ENCODE data around the gene GBX2.
"Not testable (repeated sequence)": the region's sequence is repeated elsewhere in the genome, so short reads cannot be mapped to it uniquely, and the experiment has no call there.

GBX2 gene

GRCh38 chr2:236161531-236161930, 6.7 kb downstream of the GBX2 start:
- Histone ChIP-seq H3K4me1 (ENCODE audit: insufficient read depth, low read length) (peaks cover 55% of the 10 kb centered on the region), H3K27me3 (ENCODE audit: insufficient read depth, low read length) (no peaks in the 10 kb centered on the region)

GRCh38 chr2:236161082-236161462, 7.1 kb downstream of the GBX2 start:
- H3K9me3 ChIP-seq (ENCODE audit: low read length): no peaks in the 10 kb centered on the region
- H3K4me3 ChIP-seq (ENCODE audit: low read length): no peak overlapping the region
- peaks cover 31% of the 10 kb centered on the region for H3K36me3 ChIP-seq (ENCODE audit: insufficient read depth, low read length)
- no peak overlapping the region for H2AFZ ChIP-seq (ENCODE audit: low read depth, low read length)
- no peaks in the 10 kb centered on the region for H3K27me3 ChIP-seq (ENCODE audit: insufficient read depth, low read length)
- peaks cover 53% of the 10 kb centered on the region for H3K4me1 ChIP-seq (ENCODE audit: insufficient read depth, low read length)

More at GRCh38 chr2:236161531-236161930, 6.7 kb downstream of the GBX2 start:
- H2AFZ ChIP-seq (ENCODE audit: low read depth, low read length): no peak overlapping the region
- H3K9me3 ChIP-seq (ENCODE audit: low read length): no peaks in the 10 kb centered on the region
- H3K36me3 ChIP-seq (ENCODE audit: insufficient read depth, low read length): peaks cover 31% of the 10 kb centered on the region
- H3K4me3 ChIP-seq (ENCODE audit: low read length): no peak overlapping the region

- Histone ChIP-seq H3K9me3 (ENCODE audit: low read length) (no peaks in the 10 kb centered on the region), H3K27me3 (ENCODE audit: insufficient read depth, low read length) (no peaks in the 10 kb centered on the region), H3K36me3 (ENCODE audit: insufficient read depth, low read length) (peaks cover 25% of the 10 kb centered on the region), H3K4me3 (ENCODE audit: low read length) (no peak overlapping the region), H2AFZ (ENCODE audit: low read depth, low read length) (no peak overlapping the region), H3K4me1 (ENCODE audit: insufficient read depth, low read length) (peaks cover 47% of the 10 kb centered on the region)
Measured at GRCh38 chr2:236160366-236161081, 7.7 kb downstream of the GBX2 start.

GRCh38 chr2:236159778-236160170, 8.4 kb downstream of the GBX2 start:
- Histone ChIP-seq H3K27me3 (ENCODE audit: insufficient read depth, low read length) (no peaks in the 10 kb centered on the region), H3K4me3 (ENCODE audit: low read length) (no peak overlapping the region), H3K9me3 (ENCODE audit: low read length) (no peaks in the 10 kb centered on the region), H2AFZ (ENCODE audit: low read depth, low read length) (no peak overlapping the region), H3K36me3 (ENCODE audit: insufficient read depth, low read length) (peaks cover 18% of the 10 kb centered on the region), H3K4me1 (ENCODE audit: insufficient read depth, low read length) (peaks cover 40% of the 10 kb centered on the region)

- no peak overlapping the region for H3K4me3 ChIP-seq (ENCODE audit: low read length)
- H3K36me3 ChIP-seq (ENCODE audit: insufficient read depth, low read length): peaks cover 13% of the 10 kb centered on the region
- no peak overlapping the region for H2AFZ ChIP-seq (ENCODE audit: low read depth, low read length)
- peaks cover 34% of the 10 kb centered on the region for H3K4me1 ChIP-seq (ENCODE audit: insufficient read depth, low read length)
- no peaks in the 10 kb centered on the region for H3K9me3 ChIP-seq (ENCODE audit: low read length)
- H3K27me3 ChIP-seq (ENCODE audit: insufficient read depth, low read length): no peaks in the 10 kb centered on the region
Measured at GRCh38 chr2:236158969-236159777, 9.0 kb downstream of the GBX2 start.

GRCh38 chr2:236157815-236158498, 10.2 kb downstream of the GBX2 start:
- Histone ChIP-seq H2AFZ (ENCODE audit: low read depth, low read length) (no peak overlapping the region), H3K27me3 (ENCODE audit: insufficient read depth, low read length) (no peaks in the 10 kb centered on the region), H3K9me3 (ENCODE audit: low read length) (no peaks in the 10 kb centered on the region), H3K4me1 (ENCODE audit: insufficient read depth, low read length) (peaks cover 28% of the 10 kb centered on the region), H3K4me3 (ENCODE audit: low read length) (no peak overlapping the region), H3K36me3 (ENCODE audit: insufficient read depth, low read length) (peaks cover 5% of the 10 kb centered on the region)

GRCh38 chr2:236157366-236157765, 10.8 kb downstream of the GBX2 start:
- Histone ChIP-seq H2AFZ (ENCODE audit: low read depth, low read length) (no peak overlapping the region), H3K27me3 (ENCODE audit: insufficient read depth, low read length) (no peaks in the 10 kb centered on the region), H3K9me3 (ENCODE audit: low read length) (no peaks in the 10 kb centered on the region), H3K4me3 (ENCODE audit: low read length) (no peak overlapping the region), H3K4me1 (ENCODE audit: insufficient read depth, low read length) (peaks cover 28% of the 10 kb centered on the region), H3K36me3 (ENCODE audit: insufficient read depth, low read length) (peaks cover under 1% of the 10 kb centered on the region)

- H3K4me3 ChIP-seq (ENCODE audit: low read length): no peak overlapping the region
- peaks cover 22% of the 10 kb centered on the region for H3K4me1 ChIP-seq (ENCODE audit: insufficient read depth, low read length)
- no peaks in the 10 kb centered on the region for H3K27me3 ChIP-seq (ENCODE audit: insufficient read depth, low read length)
- H2AFZ ChIP-seq (ENCODE audit: low read depth, low read length): no peak overlapping the region
- H3K9me3 ChIP-seq (ENCODE audit: low read length): no peaks in the 10 kb centered on the region
- no peaks in the 10 kb centered on the region for H3K36me3 ChIP-seq (ENCODE audit: insufficient read depth, low read length)
Measured at GRCh38 chr2:236156860-236157194, 11.4 kb downstream of the GBX2 start.

GRCh38 chr2:236156095-236156859, 11.9 kb downstream of the GBX2 start:
- Histone ChIP-seq H3K27me3 (ENCODE audit: insufficient read depth, low read length) (no peaks in the 10 kb centered on the region), H3K4me1 (ENCODE audit: insufficient read depth, low read length) (peaks cover 17% of the 10 kb centered on the region), H3K4me3 (ENCODE audit: low read length) (no peak overlapping the region), H2AFZ (ENCODE audit: low read depth, low read length) (no peak overlapping the region), H3K9me3 (ENCODE audit: low read length) (no peaks in the 10 kb centered on the region), H3K36me3 (ENCODE audit: insufficient read depth, low read length) (no peaks in the 10 kb centered on the region)

- Histone ChIP-seq H3K4me1 (ENCODE audit: insufficient read depth, low read length) (peaks cover 8% of the 10 kb centered on the region), H3K36me3 (ENCODE audit: insufficient read depth, low read length) (no peaks in the 10 kb centered on the region), H3K27me3 (ENCODE audit: insufficient read depth, low read length) (no peaks in the 10 kb centered on the region), H3K4me3 (ENCODE audit: low read length) (no peak overlapping the region), H3K9me3 (ENCODE audit: low read length) (no peaks in the 10 kb centered on the region), H2AFZ (ENCODE audit: low read depth, low read length) (no peak overlapping the region)
Measured at GRCh38 chr2:236155406-236155805, 12.8 kb downstream of the GBX2 start.

- Histone ChIP-seq H3K27me3 (ENCODE audit: insufficient read depth, low read length) (no peaks in the 10 kb centered on the region), H3K36me3 (ENCODE audit: insufficient read depth, low read length) (no peaks in the 10 kb centered on the region), H3K9me3 (ENCODE audit: low read length) (no peaks in the 10 kb centered on the region), H2AFZ (ENCODE audit: low read depth, low read length) (no peak overlapping the region), H3K4me1 (ENCODE audit: insufficient read depth, low read length) (no peaks in the 10 kb centered on the region), H3K4me3 (ENCODE audit: low read length) (no peak overlapping the region)
Measured at GRCh38 chr2:236146436-236146835, 21.8 kb downstream of the GBX2 start.

- H3K4me1 ChIP-seq (ENCODE audit: insufficient read depth, low read length): no peaks in the 10 kb centered on the region
- H3K36me3 ChIP-seq (ENCODE audit: insufficient read depth, low read length): no peaks in the 10 kb centered on the region
- no peaks in the 10 kb centered on the region for H3K27me3 ChIP-seq (ENCODE audit: insufficient read depth, low read length)
- no peaks in the 10 kb centered on the region for H3K9me3 ChIP-seq (ENCODE audit: low read length)
- H3K4me3 ChIP-seq (ENCODE audit: low read length): no peak overlapping the region
- H2AFZ ChIP-seq (ENCODE audit: low read depth, low read length): no peak overlapping the region
Measured at GRCh38 chr2:236143811-236144210, 24.4 kb downstream of the GBX2 start.

- not testable (repeated sequence) for H3K27me3 ChIP-seq (ENCODE audit: insufficient read depth, low read length); H3K36me3 ChIP-seq (ENCODE audit: insufficient read depth, low read length); H3K4me3 ChIP-seq (ENCODE audit: low read length); H3K9me3 ChIP-seq (ENCODE audit: low read length); H3K4me1 ChIP-seq (ENCODE audit: insufficient read depth, low read length); H2AFZ ChIP-seq (ENCODE audit: low read depth, low read length)
Measured at GRCh38 chr2:236141616-236142015, 26.6 kb downstream of the GBX2 start.

Data from neuron (in vitro differentiated cells).